ENCODE results near the gene CNIH3.

DNA sequence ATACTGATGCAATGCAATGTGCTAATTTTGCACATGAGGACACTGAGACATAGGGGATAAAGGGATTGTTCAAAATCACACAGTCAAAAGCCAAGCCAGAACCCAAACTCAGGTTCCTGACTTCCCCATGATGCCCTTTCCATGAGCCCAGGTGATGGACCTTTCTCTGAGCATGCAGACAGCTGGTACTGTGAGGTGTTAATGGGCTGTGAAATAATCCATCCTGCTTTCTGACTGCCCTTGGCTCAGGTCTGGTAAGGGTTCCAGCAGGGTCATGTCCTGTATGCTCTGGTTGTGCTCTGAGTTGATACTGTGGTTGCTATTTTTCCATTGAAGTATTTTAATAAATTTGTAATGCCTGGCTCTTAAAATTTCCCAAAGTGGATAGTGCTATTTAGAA lies 50.0 kb downstream of the CNIH3 start:
- TF ChIP-seq EGR1 (IDR thresholded peaks at IDR 0.05; ENCODE audit: low read depth) (no peak), POLR2AphosphoS5 (IDR thresholded peaks at IDR 0.05; ENCODE audit: low read depth, low read length) (no peak), EZH2 (IDR thresholded peaks at IDR 0.05) (no peak), SIN3A (IDR thresholded peaks at IDR 0.05; ENCODE audit: low read depth) (no peak), CTCF (IDR thresholded peaks at IDR 0.05 in 2 of 3, conservative IDR thresholded peaks at IDR 0.05 in 1 of 3; ENCODE audit: borderline replicate concordance in 1 of 3, insufficient read depth in 1 of 3, low read depth in 2 of 3, low read length in 2 of 3) (no peak), SP1 (IDR thresholded peaks at IDR 0.05; ENCODE audit: low read depth) (no peak), POLR2A (IDR thresholded peaks at IDR 0.05; ENCODE audit: borderline replicate concordance, extremely low read depth, insufficient read depth, insufficient read length) (no peak), RAD21 (IDR thresholded peaks at IDR 0.05; ENCODE audit: low read depth) (no peak), TCF7L2 (IDR thresholded peaks at IDR 0.05; ENCODE audit: borderline replicate concordance, extremely low read depth, insufficient read depth, insufficient read length) (no peak), YY1 (IDR thresholded peaks at IDR 0.05; ENCODE audit: extremely low read depth, insufficient replicate concordance, low read depth, low read length) (no peak)
- TF ChIP-seq, protein P1, sequence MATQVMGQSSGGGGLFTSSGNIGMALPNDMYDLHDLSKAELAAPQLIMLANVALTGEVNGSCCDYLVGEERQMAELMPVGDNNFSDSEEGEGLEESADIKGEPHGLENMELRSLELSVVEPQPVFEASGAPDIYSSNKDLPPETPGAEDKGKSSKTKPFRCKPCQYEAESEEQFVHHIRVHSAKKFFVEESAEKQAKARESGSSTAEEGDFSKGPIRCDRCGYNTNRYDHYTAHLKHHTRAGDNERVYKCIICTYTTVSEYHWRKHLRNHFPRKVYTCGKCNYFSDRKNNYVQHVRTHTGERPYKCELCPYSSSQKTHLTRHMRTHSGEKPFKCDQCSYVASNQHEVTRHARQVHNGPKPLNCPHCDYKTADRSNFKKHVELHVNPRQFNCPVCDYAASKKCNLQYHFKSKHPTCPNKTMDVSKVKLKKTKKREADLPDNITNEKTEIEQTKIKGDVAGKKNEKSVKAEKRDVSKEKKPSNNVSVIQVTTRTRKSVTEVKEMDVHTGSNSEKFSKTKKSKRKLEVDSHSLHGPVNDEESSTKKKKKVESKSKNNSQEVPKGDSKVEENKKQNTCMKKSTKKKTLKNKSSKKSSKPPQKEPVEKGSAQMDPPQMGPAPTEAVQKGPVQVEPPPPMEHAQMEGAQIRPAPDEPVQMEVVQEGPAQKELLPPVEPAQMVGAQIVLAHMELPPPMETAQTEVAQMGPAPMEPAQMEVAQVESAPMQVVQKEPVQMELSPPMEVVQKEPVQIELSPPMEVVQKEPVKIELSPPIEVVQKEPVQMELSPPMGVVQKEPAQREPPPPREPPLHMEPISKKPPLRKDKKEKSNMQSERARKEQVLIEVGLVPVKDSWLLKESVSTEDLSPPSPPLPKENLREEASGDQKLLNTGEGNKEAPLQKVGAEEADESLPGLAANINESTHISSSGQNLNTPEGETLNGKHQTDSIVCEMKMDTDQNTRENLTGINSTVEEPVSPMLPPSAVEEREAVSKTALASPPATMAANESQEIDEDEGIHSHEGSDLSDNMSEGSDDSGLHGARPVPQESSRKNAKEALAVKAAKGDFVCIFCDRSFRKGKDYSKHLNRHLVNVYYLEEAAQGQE (IDR thresholded peaks at IDR 0.05; ENCODE audit: low read depth), result no peak
- TF ChIP-seq, protein P2, sequence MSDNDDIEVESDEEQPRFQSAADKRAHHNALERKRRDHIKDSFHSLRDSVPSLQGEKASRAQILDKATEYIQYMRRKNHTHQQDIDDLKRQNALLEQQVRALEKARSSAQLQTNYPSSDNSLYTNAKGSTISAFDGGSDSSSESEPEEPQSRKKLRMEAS (IDR thresholded peaks at IDR 0.05), result no peak
- TF ChIP-seq, protein P3, sequence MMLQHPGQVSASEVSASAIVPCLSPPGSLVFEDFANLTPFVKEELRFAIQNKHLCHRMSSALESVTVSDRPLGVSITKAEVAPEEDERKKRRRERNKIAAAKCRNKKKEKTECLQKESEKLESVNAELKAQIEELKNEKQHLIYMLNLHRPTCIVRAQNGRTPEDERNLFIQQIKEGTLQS (IDR thresholded peaks at IDR 0.05), result no peak

All from HCT116 (cell line).